Bronchial epithelial cell (primary cell): Measurements from ENCODE around the gene MARCHF6. TPM values are rescaled to one million over a fixed set of nuclear protein-coding genes. Genes with fewer than 3 reads are reported as not detected.

Source experiments
- DNase-seq: peaks from one replicate; pipeline ENCODE4 v3.0.0-alpha.2; 2010; ENCODE audit warnings: low read depth
- FAIRE-seq: peaks from 2 replicates; lab custom pipeline; 2011; peaks lifted over from hg19 to GRCh38; lab: Jason Lieb, UNC
- H3K27me3 ChIP-seq: 2 replicates; pipeline ENCODE4 v1.5.1; 2011; ENCODE audit warnings: low read length; ENCODE audit not compliant: control insufficient read depth, insufficient read depth
- H3K36me3 ChIP-seq: 2 replicates; pipeline ENCODE4 v1.5.1; 2011; ENCODE audit warnings: low read length; ENCODE audit not compliant: control insufficient read depth, insufficient read depth
- H3K4me3 ChIP-seq: 2 replicates; pipeline ENCODE4 v1.5.1; 2011; ENCODE audit warnings: mild to moderate bottlenecking, low read depth, low read length, control low read depth
- total RNA-seq: library from RNA; depleted of rRNA; stranded (reverse); fragments of >200 nt; gene quantifications from 2 replicates; pipeline ENCODE4 v1.2.1, GENCODE V29; 2014
- TF ChIP-seq, protein P1 (sequence below): IDR thresholded peaks from 2 replicates; pipeline ENCODE4 v1.5.1; 2011; ENCODE audit warnings: mild to moderate bottlenecking, moderate library complexity, low read length, control low read depth, inconsistent platforms; ENCODE audit not compliant: insufficient read depth, severe bottlenecking

MARCHF6 gene
- total RNA-seq, 1 donor from 2014 or later: 62.7 TPM

GRCh38 chr5:10334831-10335230 lies 18.7 kb upstream of the MARCHF6 start:
- Histone ChIP-seq H3K36me3 (no peaks in the 10 kb centered on the region), H3K27me3 (peaks cover 8% of the 10 kb centered on the region), H3K4me3 (no peak overlapping the region)
- FAIRE-seq (no peak), DNase-seq (no peak)
- TF ChIP-seq, protein P1, sequence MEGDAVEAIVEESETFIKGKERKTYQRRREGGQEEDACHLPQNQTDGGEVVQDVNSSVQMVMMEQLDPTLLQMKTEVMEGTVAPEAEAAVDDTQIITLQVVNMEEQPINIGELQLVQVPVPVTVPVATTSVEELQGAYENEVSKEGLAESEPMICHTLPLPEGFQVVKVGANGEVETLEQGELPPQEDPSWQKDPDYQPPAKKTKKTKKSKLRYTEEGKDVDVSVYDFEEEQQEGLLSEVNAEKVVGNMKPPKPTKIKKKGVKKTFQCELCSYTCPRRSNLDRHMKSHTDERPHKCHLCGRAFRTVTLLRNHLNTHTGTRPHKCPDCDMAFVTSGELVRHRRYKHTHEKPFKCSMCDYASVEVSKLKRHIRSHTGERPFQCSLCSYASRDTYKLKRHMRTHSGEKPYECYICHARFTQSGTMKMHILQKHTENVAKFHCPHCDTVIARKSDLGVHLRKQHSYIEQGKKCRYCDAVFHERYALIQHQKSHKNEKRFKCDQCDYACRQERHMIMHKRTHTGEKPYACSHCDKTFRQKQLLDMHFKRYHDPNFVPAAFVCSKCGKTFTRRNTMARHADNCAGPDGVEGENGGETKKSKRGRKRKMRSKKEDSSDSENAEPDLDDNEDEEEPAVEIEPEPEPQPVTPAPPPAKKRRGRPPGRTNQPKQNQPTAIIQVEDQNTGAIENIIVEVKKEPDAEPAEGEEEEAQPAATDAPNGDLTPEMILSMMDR: no peak

GRCh38 chr5:10335711-10336470 lies 17.6 kb upstream of the MARCHF6 start:
- FAIRE-seq: no peak
- Histone ChIP-seq H3K27me3 (peaks cover 6% of the 10 kb centered on the region), H3K36me3 (no peaks in the 10 kb centered on the region), H3K4me3 (no peak overlapping the region)
- DNase-seq: no peak
- TF ChIP-seq, protein P1: no peak

DNA sequence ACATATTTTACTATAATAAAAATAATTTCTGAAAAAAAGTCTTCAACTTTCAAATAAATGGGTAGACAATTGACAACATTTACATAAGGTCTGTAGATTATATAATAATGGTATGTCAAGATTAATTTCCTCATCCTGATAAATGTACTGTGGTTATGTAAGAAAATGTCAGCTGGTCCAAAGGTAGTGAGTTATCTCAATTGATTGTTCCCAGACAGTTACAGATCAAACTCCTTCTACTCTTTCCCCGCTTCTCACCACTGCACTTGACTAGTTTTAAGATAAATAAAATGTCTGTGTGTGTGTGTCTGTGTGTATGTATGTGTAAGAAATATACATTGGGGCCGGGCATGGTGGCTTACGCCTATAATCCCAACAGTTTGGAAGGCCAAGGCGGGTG lies 16.4 kb upstream of the MARCHF6 start:
- no peaks in the 10 kb centered on the region for H3K36me3 ChIP-seq
- H3K4me3 ChIP-seq: no peak overlapping the region
- FAIRE-seq: no peak
- peaks cover 4% of the 10 kb centered on the region for H3K27me3 ChIP-seq
- no peak for DNase-seq
- TF ChIP-seq, protein P1: no peak

GRCh38 chr5:10337986-10338385 lies 15.5 kb upstream of the MARCHF6 start:
- Histone ChIP-seq H3K27me3 (peaks cover 3% of the 10 kb centered on the region), H3K4me3 (no peak overlapping the region), H3K36me3 (no peaks in the 10 kb centered on the region)
- TF ChIP-seq, protein P1: no peak
- no peak for DNase-seq
- FAIRE-seq: no peak

DNA sequence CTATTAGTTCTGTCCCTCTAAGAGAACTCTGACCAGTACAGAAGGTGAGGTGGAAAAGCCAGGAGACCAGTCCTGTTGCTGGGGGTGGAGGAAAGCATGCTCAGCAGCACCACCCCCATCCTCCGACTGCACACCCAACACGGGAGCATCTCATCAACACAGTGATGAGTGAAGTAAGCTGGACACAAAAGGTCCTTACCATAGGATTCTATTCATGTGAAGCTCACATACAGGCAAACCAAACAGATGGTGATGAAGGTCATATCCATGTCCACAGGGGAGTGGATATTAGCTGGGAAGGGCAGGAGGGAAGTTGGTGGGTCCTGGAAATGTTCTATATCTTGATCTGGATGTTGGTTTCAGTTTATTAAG lies 14.8 kb upstream of the MARCHF6 start:
- H3K36me3 ChIP-seq: no peaks in the 10 kb centered on the region
- no peak for DNase-seq
- no peak overlapping the region for H3K4me3 ChIP-seq
- FAIRE-seq: no peak
- peaks cover 2% of the 10 kb centered on the region for H3K27me3 ChIP-seq
- TF ChIP-seq, protein P1: no peak
